Ishikawa (cell line): ENCODE results near the gene RAD9B.

Experiments
- CEBPB ChIP-seq: IDR thresholded peaks from 2 replicates; pipeline ENCODE4 v1.6.1; 2012
- CREB1 ChIP-seq: IDR thresholded peaks from 2 replicates; pipeline ENCODE4 v1.6.1; 2012; ENCODE audit warnings: low read depth
- FOXM1 ChIP-seq: IDR thresholded peaks from 2 replicates; pipeline ENCODE4 v1.6.1; 2012; ENCODE audit warnings: low read depth, borderline replicate concordance
- TAF1 ChIP-seq: IDR thresholded peaks from 2 replicates; pipeline ENCODE4 v1.6.1; 2012; ENCODE audit warnings: low read depth, mild to moderate bottlenecking
- TEAD4 ChIP-seq: IDR thresholded peaks from 2 replicates; pipeline ENCODE4 v1.6.1; 2012
- YY1 ChIP-seq: IDR thresholded peaks from 2 replicates; pipeline ENCODE4 v1.6.1; 2012; ENCODE audit warnings: low read depth
- TF ChIP-seq, protein P1 (sequence below): IDR thresholded peaks from 2 replicates; pipeline ENCODE4 v1.6.1; 2012; ENCODE audit warnings: low read depth, mild to moderate bottlenecking

- TF ChIP-seq, protein P1, sequence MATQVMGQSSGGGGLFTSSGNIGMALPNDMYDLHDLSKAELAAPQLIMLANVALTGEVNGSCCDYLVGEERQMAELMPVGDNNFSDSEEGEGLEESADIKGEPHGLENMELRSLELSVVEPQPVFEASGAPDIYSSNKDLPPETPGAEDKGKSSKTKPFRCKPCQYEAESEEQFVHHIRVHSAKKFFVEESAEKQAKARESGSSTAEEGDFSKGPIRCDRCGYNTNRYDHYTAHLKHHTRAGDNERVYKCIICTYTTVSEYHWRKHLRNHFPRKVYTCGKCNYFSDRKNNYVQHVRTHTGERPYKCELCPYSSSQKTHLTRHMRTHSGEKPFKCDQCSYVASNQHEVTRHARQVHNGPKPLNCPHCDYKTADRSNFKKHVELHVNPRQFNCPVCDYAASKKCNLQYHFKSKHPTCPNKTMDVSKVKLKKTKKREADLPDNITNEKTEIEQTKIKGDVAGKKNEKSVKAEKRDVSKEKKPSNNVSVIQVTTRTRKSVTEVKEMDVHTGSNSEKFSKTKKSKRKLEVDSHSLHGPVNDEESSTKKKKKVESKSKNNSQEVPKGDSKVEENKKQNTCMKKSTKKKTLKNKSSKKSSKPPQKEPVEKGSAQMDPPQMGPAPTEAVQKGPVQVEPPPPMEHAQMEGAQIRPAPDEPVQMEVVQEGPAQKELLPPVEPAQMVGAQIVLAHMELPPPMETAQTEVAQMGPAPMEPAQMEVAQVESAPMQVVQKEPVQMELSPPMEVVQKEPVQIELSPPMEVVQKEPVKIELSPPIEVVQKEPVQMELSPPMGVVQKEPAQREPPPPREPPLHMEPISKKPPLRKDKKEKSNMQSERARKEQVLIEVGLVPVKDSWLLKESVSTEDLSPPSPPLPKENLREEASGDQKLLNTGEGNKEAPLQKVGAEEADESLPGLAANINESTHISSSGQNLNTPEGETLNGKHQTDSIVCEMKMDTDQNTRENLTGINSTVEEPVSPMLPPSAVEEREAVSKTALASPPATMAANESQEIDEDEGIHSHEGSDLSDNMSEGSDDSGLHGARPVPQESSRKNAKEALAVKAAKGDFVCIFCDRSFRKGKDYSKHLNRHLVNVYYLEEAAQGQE, result no peak
- TF ChIP-seq YY1 (no peak), CREB1 (no peak), TEAD4 (no peak), CEBPB (no peak), FOXM1 (no peak), TAF1 (no peak)
These were observed 37.1 kb upstream of the RAD9B start for GRCh38 chr12:110465024-110465423.
